Activated CD4-positive, alpha-beta memory T cell treated with anti-CD3 and anti-CD28 coated beads for 36 hours (primary cell): Measurements from ENCODE around the gene CNTN5. TPM values are rescaled to one million over a fixed set of nuclear protein-coding genes. Genes with fewer than 3 reads are reported as not detected.

Experiments
- CTCF ChIA-PET: fragments of 350-600 bp; sonication (Branson Sonifier 250); formaldehyde crosslinking; loops from one replicate; lab custom pipeline; 2021; ENCODE audit warnings: antibody characterized with exemption, inconsistent platforms; lab: Charles Lee
- POLR2A ChIA-PET: fragments of 350-600 bp; sonication (Branson Sonifier 250); formaldehyde crosslinking; loops from one replicate; lab custom pipeline; 2021; ENCODE audit warnings: antibody characterized with exemption; lab: Charles Lee
- DNase-seq: peaks from one replicate; pipeline ENCODE4 v3.0.0-alpha.2; 2020
- H3K27ac Mint-ChIP-seq: one replicate; pipeline ENCODE4 v1.8.0; 2021; ENCODE audit warnings: mixed read lengths
- H3K27me3 Mint-ChIP-seq: one replicate; pipeline ENCODE4 v1.8.0; 2021; ENCODE audit warnings: mixed read lengths
- H3K36me3 Mint-ChIP-seq: one replicate; pipeline ENCODE4 v1.8.0; 2021; ENCODE audit warnings: mixed read lengths
- H3K4me1 Mint-ChIP-seq: one replicate; pipeline ENCODE4 v1.8.0; 2021; ENCODE audit warnings: low read depth, mixed read lengths
- H3K4me3 Mint-ChIP-seq: one replicate; pipeline ENCODE4 v1.8.0; 2021; ENCODE audit warnings: mild to moderate bottlenecking, mixed read lengths
- H3K9me3 Mint-ChIP-seq: one replicate; pipeline ENCODE4 v1.8.0; 2021; ENCODE audit warnings: mixed read lengths
- intact Hi-C: fragments of 100-400 bp; cut with micrococcal nuclease; formaldehyde crosslinking; loops from one replicate; pipeline ENCODE4 v1.15.1; 2023
- total RNA-seq, 2 experiments: library from RNA; stranded (reverse); gene quantifications; one replicate each; pipeline ENCODE4 v1.2.3, GENCODE V29; 2021

The CNTN5 gene
- total RNA-seq, 2 experiments from 2014 or later = not detected

DNA sequence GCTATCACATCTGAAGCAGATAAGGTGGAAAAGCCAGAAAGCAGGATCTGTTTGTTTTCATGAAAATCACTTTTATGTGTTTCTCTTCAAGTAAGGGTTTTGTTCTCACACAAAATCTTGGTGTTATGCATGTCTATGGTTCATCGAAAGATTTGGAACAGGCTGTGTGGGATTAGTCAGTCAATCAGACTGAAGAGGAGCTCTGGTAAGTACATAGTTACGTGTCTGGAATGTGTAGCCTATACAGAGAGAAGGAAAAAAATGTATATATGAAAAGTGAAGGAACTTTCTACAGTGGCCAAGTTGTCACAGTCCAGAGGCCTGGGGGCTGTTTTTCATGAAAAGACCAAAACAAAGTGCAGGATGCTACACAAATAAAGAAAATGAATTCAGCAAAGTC lies 156.7 kb downstream of the CNTN5 start:
- intact Hi-C loops = no loop called here
- Mint-ChIP-seq H3K27me3 (no peaks in the 10 kb centered on the region), H3K4me1 (no peaks in the 10 kb centered on the region), H3K9me3 (peaks cover 15% of the 10 kb centered on the region), H3K36me3 (no peaks in the 10 kb centered on the region), H3K27ac (no peak overlapping the region), H3K4me3 (no peak overlapping the region)
- ChIA-PET CTCF (no interaction called here), POLR2A (no interaction called here)
- DNase-seq = no peak

DNA sequence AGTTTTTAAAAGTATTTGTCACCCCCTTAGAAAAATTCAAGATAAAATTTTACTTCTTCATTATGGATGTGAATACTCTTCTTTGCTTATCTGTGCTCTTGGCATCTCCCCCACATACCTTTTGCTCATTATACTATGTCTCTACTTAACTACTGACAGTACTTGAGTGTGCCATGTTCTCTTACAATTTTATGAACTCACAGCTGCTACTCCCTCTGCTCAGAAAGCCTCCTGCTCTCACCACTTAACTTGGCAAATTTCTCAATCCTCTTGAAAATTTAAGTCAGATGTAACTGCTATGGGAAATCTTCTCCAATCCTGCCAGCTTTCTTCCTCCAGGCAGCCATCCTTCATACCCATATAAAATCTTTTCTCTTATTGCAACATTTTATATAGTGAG lies 163.4 kb downstream of the CNTN5 start:
- CTCF ChIA-PET = no interaction called here

DNA sequence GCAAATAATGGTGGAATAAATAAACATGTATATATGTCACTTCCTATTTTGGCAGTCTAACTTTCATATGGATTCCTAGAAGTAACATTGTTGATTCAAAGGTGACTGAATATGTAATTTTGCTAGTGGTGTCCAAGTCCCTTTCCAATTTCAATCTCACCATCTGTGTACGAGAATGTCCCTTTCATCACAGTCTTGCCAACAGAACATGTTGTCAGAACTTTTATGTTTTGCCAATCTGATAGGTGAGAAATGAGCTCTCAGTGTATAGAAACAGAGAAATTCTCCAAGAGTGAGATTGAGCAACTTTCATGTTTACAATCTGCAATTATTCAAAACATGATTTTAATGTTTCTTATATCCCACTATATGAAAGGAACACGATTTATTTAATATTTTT lies 167.5 kb downstream of the CNTN5 start:
- Mint-ChIP-seq H3K4me1 (no peaks in the 10 kb centered on the region), H3K4me3 (no peak overlapping the region), H3K27ac (no peak overlapping the region), H3K9me3 (peaks cover 19% of the 10 kb centered on the region), H3K27me3 (no peaks in the 10 kb centered on the region), H3K36me3 (no peaks in the 10 kb centered on the region)
- intact Hi-C loops = no loop called here
- ChIA-PET POLR2A (no interaction called here), CTCF (no interaction called here)
- no peak for DNase-seq

More for the DNA sequence above, 163.4 kb downstream of the CNTN5 start:
- POLR2A ChIA-PET = no interaction called here
- Mint-ChIP-seq H3K27ac (no peak overlapping the region), H3K4me3 (no peak overlapping the region), H3K27me3 (no peaks in the 10 kb centered on the region), H3K4me1 (no peaks in the 10 kb centered on the region), H3K9me3 (peaks cover 15% of the 10 kb centered on the region), H3K36me3 (no peaks in the 10 kb centered on the region)
- intact Hi-C loops = no loop called here
- no peak for DNase-seq

DNA sequence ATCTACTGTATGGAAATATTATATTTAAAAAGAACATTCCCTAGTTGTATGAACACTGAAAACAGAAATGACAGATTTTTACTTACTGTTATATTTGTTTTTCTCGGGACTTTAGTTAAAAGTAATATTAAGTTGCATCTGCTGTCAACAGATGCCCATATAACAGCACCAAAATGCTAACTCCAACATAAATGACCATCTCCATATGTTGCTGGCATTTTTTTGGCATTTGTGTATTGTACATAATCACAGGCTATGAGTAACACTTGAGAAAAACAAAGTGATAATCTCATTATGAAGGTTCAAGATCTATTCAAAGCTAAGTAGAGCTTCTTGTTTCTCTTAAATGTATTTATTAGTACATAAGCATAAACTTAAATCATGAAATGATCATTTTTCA lies 172.0 kb downstream of the CNTN5 start:
- H3K27me3 Mint-ChIP-seq = no peaks in the 10 kb centered on the region
- ChIA-PET CTCF (no interaction called here), POLR2A (no interaction called here)
- no peak overlapping the region for H3K4me3 Mint-ChIP-seq
- peaks cover 14% of the 10 kb centered on the region for H3K9me3 Mint-ChIP-seq
- H3K27ac Mint-ChIP-seq = no peak overlapping the region
- no peaks in the 10 kb centered on the region for H3K4me1 Mint-ChIP-seq
- no peak for DNase-seq
- intact Hi-C loops = no loop called here
- H3K36me3 Mint-ChIP-seq = no peaks in the 10 kb centered on the region

- DNase-seq = no peak
- CTCF ChIA-PET = no interaction called here
- Mint-ChIP-seq H3K9me3 (peaks cover 16% of the 10 kb centered on the region), H3K36me3 (no peaks in the 10 kb centered on the region), H3K4me3 (no peak overlapping the region), H3K4me1 (no peaks in the 10 kb centered on the region), H3K27me3 (no peaks in the 10 kb centered on the region), H3K27ac (no peak overlapping the region)
- POLR2A ChIA-PET = no interaction called here
- intact Hi-C loops = no loop called here
These were observed 176.7 kb downstream of the CNTN5 start for GRCh38 chr11:99197477-99197876.

DNA sequence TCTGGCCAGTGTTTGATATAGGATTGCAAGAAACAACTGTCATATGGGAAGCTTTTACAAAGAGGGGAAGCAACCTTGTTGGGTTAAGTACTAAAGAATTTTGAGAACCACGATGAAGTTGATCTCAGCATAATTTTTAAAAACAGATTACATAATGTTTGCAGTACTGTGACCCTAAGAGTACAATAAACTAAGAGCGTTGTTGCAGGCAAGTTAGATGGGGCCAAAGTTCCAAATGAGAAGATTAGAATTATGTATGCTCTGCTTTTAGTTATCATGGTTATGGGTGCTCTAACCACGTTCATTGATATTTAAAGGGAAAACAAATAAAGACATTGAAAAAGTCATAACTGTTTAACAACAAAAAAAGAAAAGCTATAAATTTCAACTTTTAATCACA lies 177.5 kb downstream of the CNTN5 start:
- Mint-ChIP-seq H3K4me1 (no peaks in the 10 kb centered on the region), H3K27ac (no peak overlapping the region), H3K36me3 (no peaks in the 10 kb centered on the region), H3K27me3 (no peaks in the 10 kb centered on the region), H3K4me3 (no peak overlapping the region), H3K9me3 (peaks cover 16% of the 10 kb centered on the region)
- ChIA-PET POLR2A (no interaction called here), CTCF (no interaction called here)
- DNase-seq = no peak
- intact Hi-C loops = no loop called here

DNA sequence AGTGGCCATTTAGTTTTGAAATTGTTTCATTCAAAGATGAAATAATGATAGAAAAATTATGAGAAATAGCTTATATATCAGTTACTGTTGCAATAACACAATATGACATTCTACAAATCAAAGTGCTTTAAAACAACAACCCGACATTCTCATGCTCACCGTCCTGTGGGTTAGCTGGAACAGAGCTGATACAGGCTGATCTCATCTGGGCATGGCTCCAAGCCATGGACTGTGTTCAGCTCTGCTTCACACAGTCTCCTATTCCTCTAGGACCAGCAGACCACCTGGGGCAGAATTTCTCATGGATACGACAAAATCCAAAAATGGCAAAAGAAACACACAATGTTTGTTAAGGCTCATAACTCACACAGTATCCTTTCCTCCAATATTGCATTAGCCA lies 178.6 kb downstream of the CNTN5 start:
- no peak for DNase-seq
- H3K36me3 Mint-ChIP-seq = no peaks in the 10 kb centered on the region
- H3K4me3 Mint-ChIP-seq = no peak overlapping the region
- no peaks in the 10 kb centered on the region for H3K27me3 Mint-ChIP-seq
- ChIA-PET CTCF (interaction anchor here (0.6 kb wide), 1 partner anchor 12 kb away, joined by 3 read pairs; no protein-coding TSS in a partner anchor), POLR2A (no interaction called here)
- H3K27ac Mint-ChIP-seq = no peak overlapping the region
- intact Hi-C loops = no loop called here
- H3K4me1 Mint-ChIP-seq = no peaks in the 10 kb centered on the region
- peaks cover 13% of the 10 kb centered on the region for H3K9me3 Mint-ChIP-seq

DNA sequence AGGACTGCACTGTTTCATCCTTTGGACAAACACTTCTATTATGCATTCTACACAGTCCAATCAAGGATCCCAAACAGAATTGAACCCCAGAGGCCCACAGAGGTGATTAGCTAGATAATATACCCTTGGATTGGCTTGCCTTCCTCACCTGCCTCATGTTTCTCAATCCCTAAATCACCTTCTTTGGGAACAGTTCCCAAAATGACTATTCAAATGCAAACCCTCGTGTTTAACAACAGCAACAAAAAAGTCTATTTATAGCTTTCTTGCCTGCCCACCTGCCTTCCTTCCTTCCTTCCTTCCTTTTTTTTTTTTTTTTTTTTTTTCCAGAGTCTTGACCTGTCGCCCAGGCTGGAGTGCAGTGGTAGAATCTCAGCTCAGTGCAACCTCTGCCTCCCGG lies 180.0 kb downstream of the CNTN5 start:
- no peak overlapping the region for H3K27ac Mint-ChIP-seq
- intact Hi-C loops = no loop called here

GRCh38 chr11:99208813-99209212 lies 188.1 kb downstream of the CNTN5 start:
- H3K27me3 Mint-ChIP-seq = no peaks in the 10 kb centered on the region
- POLR2A ChIA-PET = no interaction called here
- H3K27ac Mint-ChIP-seq = no peak overlapping the region
- no peaks in the 10 kb centered on the region for H3K4me1 Mint-ChIP-seq
- H3K9me3 Mint-ChIP-seq = peaks cover 14% of the 10 kb centered on the region
- no peak for DNase-seq
- CTCF ChIA-PET = no interaction called here
- no peaks in the 10 kb centered on the region for H3K36me3 Mint-ChIP-seq
- intact Hi-C loops = no loop called here
- no peak overlapping the region for H3K4me3 Mint-ChIP-seq

More for the DNA sequence above, 180.0 kb downstream of the CNTN5 start:
- Mint-ChIP-seq H3K4me3 (no peak overlapping the region), H3K9me3 (peaks cover 16% of the 10 kb centered on the region), H3K4me1 (no peaks in the 10 kb centered on the region), H3K27me3 (no peaks in the 10 kb centered on the region), H3K36me3 (no peaks in the 10 kb centered on the region)
- POLR2A ChIA-PET = no interaction called here
- CTCF ChIA-PET = no interaction called here
- no peak for DNase-seq

DNA sequence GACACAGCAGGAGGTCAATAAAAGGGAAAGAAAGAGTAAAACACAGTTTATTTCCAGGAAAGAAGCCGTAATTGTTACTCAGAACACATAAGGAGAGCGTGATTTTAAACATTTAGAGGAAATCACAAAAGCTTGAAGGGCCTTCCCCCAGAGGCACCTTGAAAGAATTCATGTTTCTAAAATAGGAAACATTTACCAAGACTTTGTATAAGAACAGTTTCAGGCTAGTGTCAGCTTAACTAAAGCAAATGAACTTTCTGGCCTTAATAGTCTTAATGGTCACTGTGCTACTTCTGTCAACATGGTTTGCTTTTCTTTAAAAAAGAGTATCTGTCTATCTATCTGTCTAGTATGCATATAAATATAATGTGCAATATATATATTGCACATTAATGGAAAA lies 208.8 kb downstream of the CNTN5 start:
- Mint-ChIP-seq H3K27me3 (no peaks in the 10 kb centered on the region), H3K36me3 (no peaks in the 10 kb centered on the region), H3K4me3 (no peak overlapping the region), H3K27ac (no peak overlapping the region), H3K9me3 (peaks cover 11% of the 10 kb centered on the region), H3K4me1 (no peaks in the 10 kb centered on the region)
- intact Hi-C loops = no loop called here
- no peak for DNase-seq
- ChIA-PET POLR2A (no interaction called here), CTCF (no interaction called here)

DNA sequence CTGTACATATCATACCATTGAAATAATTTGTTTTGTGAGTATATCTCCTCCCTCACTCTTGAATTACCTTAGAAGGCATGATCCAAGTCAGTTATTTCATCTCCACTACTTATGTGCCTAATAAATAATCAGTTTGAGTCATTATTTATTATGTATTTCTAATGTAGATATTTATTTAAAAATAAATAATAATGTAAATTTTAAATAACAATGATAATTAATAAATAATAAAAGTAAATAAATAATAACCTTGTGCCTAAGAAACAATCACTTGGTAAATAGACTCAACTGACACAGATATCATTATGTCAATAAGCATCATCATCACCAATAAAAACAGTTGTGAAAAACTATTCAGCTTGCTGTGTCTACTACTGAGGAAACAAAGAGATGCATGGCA lies 213.8 kb downstream of the CNTN5 start:
- Mint-ChIP-seq H3K36me3 (no peaks in the 10 kb centered on the region), H3K27ac (no peak overlapping the region), H3K27me3 (no peaks in the 10 kb centered on the region), H3K9me3 (peaks cover 3% of the 10 kb centered on the region), H3K4me3 (no peak overlapping the region), H3K4me1 (no peaks in the 10 kb centered on the region)
- POLR2A ChIA-PET = no interaction called here
- intact Hi-C loops = no loop called here
- no peak for DNase-seq
- CTCF ChIA-PET = no interaction called here

- ChIA-PET POLR2A (no interaction called here), CTCF (no interaction called here)
- Mint-ChIP-seq H3K4me1 (no peaks in the 10 kb centered on the region), H3K27me3 (no peaks in the 10 kb centered on the region), H3K36me3 (no peaks in the 10 kb centered on the region), H3K9me3 (peaks cover 13% of the 10 kb centered on the region), H3K4me3 (no peak overlapping the region), H3K27ac (no peak overlapping the region)
- DNase-seq = no peak
- intact Hi-C loops = no loop called here
These were observed 217.7 kb downstream of the CNTN5 start for GRCh38 chr11:99238401-99238800.

DNA sequence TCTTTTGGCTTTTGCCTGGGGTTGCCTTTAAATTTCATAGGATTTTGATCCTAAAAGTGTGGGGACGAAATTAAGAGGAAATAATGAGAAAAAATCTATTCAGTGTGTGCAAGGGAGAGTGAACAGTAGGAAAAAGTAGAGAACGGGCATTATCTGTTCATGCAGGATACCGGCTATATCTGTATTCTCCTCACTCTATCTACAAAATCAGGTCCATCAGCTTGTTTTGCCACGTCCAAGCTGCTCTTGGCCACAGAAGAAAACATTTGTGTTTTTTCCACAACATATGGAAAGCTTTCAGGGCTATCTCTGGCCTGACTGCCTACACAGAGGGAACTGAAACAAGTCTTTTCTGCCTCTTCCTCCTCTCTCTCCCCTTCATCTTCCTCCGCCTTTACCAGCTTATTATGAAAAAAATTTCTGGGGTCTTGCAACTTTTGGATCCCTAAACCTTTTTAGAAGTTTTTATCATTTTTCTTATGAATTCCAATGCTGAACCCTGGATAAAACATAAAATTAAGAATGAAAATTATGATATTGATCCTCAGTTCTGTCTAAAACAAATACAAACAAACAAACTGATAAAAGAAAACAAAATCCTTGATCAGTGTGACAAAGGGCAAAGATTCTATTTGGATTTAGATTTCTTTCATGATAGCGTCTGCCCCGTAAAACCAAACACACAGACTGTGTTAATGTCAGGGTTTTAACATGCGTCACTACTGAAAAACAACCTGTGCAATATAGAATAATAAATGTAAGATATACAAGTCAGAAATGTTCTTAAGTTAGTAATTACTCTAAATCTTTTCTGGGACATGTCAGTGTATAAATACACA lies 219.7 kb downstream of the CNTN5 start:
- H3K36me3 Mint-ChIP-seq = no peaks in the 10 kb centered on the region

More for the DNA sequence above, 219.7 kb downstream of the CNTN5 start:
- Mint-ChIP-seq H3K27ac (no peak overlapping the region), H3K9me3 (peaks cover 13% of the 10 kb centered on the region), H3K4me1 (no peaks in the 10 kb centered on the region), H3K27me3 (no peaks in the 10 kb centered on the region), H3K4me3 (no peak overlapping the region)
- intact Hi-C loops = no loop called here
- DNase-seq = no peak
- CTCF ChIA-PET = no interaction called here
- POLR2A ChIA-PET = no interaction called here
